HG02678 (cell line): ENCODE measurements around the gene PCGF3.
"Not testable (repeated sequence)": the region's sequence is repeated elsewhere in the genome, so short reads cannot be mapped to it uniquely, and the experiment has no call there.

ENCODE experiments used
- ATAC-seq: cut with Tn5 transposase; IDR thresholded peaks from one replicate; pipeline ENCODE4 v1.9.1; 2021; ENCODE audit warnings: mild to moderate bottlenecking, moderate library complexity; ENCODE audit not compliant: unreplicated experiment

Gene PCGF3

DNA sequence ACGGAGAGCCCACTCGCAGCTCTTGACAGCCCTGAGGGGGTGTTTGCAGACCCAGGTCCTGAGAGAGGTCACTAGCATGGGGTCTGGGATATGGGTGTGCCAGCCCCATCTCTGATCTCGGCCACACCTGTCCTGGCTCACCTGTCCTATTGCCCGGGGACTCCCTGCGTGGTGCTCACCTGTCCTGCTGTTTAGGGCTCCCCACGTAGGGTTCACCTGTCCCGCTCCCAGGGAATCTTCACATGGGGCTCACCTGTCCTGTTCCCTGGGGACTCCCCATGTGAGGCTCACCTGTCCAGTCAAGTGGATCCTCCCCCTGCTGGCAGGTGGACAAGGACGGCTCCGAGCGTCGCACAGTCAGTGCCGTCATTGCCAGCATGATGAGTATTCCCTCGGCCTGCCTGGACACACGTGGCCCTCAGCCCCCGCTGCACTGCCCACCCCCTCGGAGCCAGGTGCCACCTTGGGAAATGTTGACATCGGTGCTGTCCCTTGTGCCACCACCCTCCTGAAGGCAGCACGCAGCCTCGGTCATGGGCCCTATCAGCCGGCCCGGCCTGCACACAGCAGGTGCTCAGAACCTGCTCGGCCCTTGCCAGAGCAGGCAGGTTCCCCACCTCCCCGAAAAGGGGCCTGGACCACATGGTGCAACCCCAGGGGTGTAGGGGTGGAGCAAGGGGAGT is 23.0 kb upstream of the PCGF3 start:
- ATAC-seq = no peak

DNA sequence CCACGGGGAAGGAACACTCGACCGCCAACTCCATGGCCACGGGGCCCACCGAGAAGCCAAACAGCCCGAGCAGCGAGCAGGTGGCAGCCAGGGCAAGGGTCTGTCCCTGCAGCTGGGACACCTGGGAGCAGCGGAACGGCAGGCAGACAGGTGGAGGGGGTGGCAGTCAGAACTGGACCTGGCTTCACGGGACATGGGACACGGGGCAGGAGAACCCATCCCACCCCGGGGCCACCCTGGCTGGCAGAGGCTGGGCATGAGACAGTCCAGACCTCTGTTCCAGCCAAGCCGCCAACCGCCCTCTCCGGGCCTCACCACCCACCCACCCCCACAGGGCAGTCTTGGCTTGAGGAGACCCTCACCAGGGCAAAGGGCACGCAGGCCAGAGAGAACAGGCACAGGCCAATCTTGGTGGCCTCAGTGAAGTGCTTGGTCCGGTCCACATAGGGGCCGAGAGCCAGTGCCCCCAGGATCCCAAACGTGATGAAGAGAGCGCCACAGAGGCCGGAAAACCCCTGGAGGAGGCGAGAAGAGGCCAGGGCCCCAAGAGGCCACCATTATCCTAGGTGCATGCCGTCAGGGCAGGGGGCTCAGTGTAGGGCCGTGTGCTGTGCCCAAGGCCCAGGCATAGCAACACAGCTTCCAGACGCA is 22.3 kb upstream of the PCGF3 start:
- ATAC-seq = no peak

DNA sequence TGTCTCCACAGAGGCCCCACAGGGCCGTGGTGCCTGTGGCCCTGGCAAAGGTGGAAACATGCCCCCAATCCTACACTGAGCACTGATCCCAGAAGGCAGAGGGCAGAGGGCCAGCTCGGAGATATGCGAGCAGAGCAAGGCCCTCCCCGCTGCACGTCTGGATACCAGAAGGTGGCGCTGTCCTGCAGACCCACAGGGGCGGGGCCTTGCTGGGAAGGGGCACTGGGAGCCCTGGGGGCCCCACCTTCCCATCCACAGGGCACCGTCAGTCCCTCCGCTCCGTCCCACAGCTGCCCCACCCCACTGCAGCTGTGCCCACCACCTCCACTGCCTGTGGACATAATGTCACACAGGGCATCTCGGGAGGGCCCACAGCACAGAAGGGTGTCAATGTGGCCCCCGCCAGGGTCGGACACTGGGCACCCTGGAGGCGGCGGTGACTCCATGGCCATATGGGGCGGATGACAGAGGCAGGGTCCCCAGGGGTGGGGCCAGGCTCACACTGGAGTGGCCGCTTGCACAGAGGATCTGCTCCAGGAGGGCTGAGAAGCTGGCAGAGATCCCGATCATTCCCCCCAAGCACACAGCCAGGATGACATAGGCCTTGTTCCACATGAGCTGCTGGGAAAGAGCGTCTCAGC is 21.5 kb upstream of the PCGF3 start:
- no peak for ATAC-seq

DNA sequence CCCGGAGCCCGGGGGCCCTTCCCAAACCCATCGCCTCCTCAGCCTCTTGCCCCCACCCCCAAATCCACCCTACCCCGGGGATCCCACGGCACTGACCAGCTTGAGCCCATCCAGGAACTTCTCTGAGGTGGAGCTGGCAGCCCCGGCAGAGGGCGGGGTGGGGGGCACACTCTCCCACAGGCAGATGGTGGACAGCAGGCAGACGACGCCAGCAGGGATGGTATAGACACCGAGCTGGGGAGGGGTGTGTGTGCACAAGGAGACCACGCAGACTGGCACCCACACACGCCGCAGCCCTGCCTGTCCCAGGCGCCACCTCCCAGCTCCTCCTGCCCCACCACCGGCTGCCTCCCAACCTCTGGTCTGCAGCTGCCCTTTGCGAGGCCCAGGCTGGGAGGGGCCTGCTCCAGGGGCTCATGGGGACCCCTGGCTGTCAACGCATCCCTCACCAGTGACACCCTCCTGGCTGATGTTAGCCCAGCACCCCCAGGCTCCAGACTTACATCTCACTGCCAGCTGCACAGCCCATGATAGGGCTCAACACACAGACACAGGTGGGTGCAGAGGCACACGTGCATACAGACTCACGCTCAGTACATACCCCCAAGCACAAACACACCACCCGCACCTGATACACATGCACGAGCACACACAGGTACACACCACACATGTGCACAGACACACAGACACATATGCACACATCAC is 20.9 kb upstream of the PCGF3 start:
- no peak for ATAC-seq

GRCh38 chr4:685679-686412 is 19.8 kb upstream of the PCGF3 start:
- no peak for ATAC-seq

DNA sequence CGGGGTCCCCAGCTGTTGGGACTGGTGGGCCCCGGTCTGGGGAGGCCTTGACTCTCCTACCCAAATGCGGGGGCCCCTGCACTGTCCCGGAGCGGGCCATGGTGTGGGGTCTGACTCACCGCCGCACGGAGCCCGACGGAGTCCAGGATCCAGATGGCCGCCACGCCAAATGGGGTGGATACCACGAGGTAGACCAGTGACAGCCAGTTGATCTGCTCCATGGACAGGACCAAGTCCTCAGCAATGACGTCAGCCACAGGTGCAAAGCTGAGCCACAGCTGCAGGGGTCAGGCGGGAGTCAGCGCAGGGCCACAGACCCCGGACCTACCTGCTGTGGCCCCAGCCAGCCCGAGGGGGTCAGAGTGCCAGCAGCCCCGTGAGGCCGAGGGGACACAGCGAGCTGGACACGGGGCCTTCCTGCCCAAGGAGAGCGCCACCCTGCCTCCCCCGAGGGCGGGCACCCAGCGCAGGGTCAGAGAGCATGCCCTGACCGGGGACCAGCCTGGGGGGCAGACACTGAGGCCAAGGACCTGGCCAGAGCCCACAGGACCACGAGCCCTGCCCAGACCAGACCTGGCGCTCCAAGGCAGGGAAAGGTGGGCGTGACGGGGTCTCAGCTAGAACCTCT is 19.1 kb upstream of the PCGF3 start:
- no peak for ATAC-seq

DNA sequence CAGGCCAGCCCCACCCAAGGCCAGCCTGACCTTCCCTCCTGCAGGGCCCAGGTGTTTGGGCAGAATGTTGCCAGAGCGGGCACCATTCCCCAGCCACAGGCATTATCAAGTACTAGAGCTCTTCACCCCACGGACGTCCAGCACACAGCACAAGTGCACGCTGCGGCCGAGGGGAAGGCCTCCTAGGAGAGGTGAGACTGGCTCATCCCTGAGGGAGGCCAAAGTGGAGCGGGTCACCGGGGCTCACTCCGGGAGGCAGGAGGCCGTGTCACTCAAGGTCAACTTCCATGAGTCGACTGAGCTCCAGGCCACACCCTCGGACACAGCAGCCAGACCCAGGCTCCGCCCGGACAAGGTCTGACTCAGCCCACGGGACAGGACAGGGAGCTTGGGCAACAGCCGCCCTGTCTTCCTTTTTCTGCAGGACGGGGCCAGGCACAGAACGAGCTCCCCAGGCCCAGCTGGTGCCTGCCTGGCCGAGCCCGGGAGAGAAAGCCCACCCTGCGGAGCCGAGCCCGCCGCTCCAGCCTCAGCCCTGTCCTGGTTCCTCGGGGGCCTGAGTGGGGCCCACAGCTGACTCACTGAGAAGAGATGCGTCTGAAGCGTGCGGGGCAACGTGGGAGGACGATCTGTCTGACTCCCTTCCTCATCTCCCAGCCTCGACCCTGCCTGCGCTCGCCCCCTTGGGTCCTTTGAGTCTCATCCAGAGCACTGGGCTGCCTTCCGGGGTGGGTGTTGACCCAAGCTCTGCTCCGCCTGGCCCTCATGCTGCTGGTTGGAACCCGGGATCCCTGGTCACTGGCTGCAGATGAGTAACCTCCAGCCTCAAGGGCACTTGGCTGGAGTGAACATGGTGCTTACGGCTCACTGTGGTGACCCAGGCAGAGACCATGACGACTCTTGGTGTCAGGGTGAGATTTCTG is 18.3 kb upstream of the PCGF3 start:
- ATAC-seq = no peak

DNA sequence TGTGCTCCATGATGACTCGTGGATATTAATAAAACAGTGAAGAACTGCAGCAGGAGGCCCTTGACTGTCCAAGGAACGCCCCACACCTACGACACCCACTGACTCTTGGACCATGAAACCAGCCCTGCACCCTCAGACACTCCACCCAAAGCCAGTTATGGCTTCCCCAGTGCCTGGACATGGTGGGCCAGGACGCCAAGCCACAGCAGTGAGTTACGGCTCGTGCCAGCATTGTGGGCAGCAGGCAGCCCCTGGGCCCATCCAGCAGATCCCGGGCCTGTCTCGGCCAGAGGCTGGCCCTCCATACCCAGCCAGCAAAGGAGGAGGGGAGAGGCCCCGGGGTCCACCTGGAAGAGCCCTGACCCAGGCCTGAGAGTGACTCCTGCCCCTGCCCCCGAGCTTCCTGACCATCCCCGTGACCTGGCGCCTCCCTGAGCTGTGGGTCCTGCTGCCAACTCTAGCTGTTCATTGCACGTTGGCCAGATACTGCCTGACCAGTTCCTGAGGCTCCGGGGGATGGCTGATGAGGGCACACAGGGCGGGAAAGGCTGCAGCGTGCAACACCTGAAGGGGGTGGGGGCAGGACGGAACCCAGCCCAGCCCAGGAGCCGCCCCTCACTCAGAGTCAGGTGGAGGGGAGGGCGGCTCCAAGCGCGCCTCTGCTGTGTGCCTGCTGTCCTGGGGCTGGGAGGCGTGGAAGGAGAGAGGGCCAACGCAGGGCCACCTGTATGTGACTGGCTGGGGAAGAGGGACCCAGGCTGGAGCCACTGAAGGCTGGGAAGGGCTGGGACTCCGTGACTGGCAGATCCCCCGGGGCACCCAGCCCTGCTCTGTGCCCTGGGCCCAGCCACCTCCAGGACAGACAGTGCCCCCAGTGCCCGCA is 17.4 kb upstream of the PCGF3 start:
- ATAC-seq = no peak

DNA sequence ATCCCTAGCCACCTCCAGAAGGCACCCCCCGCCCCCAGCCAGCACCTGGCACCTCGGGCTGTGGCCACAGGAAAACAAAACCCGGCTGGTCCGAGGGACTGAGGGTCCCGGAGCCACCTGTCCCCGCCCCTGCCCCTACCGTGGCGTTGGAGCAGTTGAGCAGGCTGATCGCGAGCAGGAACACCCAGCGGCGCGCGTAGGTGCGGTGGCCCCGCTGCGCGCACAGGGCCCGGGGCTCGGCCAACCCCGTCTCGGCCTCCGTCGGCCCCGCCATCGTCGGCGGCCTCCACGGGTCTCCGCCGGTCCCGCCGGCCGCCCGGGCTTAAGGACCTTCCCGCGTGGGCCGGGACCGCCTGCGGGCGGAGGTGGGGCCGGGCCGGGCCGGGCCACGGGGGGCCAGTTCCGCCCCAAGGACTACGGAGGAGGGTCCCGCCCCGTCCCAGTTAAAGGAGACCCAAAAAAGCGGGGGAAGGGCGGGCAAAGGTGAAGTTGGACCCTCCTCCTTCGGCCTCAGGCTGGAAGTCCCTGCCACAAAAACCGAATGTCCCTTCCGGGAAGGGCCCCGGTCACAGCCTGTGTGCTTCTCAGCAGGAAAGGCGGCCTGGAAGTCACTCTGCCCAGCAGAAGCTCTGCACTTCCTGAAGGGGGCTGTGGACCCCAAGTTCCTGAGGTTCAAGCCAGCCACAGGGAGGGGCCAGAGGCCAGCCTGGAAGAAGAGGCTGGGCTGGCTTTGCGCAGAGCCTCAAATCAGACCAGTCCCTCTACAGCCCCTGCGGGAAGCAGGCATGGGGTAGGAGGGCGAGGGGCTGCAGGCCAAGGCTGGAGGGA is 16.6 kb upstream of the PCGF3 start, which contains the start of gene SLC49A3:
Gene SLC49A3 (minus strand): TSS at position 298 of the 828 bp plus-strand sequence. CDS start 24 bp downstream, at position 274.
- ATAC-seq = no peak

GRCh38 chr4:689723-690122 is 15.9 kb upstream of the PCGF3 start:
- no peak for ATAC-seq

GRCh38 chr4:692771-693554 is 12.7 kb upstream of the PCGF3 start:
- no peak for ATAC-seq

- ATAC-seq = not testable (repeated sequence)
Measured at GRCh38 chr4:694341-694940, 11.2 kb upstream of the PCGF3 start.

- no peak for ATAC-seq
Measured at GRCh38 chr4:699816-700580, 5.6 kb upstream of the PCGF3 start.

DNA sequence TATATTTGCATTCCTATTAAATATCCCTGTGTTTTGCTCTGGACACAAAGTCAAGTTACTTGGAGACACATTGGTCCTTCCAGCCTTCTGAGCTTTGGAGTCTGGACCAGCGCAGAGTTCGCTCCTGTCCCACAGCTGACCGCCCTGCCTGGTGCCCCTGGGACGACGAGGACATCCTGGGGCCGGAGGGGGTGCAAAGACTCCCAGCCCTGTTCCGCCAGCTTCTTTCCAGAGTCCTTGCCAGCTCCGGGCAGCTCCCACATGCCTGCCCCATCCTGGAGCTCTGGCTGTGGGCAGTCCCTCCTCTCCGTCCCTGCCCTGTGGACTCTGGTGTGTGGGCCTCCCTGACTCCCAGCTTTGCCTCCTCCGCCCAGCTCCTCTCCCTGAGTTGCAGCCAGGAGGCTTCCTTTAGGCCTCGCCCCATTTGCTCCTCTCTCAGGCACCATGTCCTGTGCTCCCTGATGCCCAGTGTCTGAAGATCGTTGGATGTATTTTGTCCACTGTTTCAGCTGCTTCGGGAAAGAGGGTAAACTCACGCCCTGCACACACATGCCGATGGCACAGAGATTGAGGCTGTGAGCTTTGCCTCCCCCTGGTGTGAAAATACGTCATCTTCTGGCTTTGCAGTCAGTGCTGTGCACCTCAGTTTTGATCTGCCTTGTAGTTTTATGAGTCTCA is 4.9 kb upstream of the PCGF3 start:
- no peak for ATAC-seq

DNA sequence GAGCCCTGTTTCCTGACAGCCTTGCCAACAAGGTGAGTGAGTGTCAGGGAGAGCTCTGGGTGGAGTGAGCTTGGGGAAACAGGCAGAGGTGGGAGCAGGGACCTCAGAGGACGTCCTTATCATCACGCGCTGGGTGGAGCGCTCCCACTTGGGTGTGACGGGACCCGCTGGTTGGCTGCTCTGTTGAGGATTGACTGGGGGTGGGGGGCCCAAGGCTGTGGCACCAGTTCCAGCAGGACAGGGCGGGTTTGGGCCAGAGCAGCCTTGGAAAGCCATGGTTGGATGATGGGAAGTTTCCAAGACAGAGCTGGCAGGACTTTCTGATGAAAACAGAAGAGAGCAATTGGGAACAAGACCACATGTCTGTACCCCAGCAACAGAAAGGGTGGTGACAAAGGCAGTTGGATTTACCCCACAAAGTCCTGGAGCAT is 3.0 kb upstream of the PCGF3 start:
- no peak for ATAC-seq
